ENCODE data around the gene AGAP1. TPM values are rescaled to one million over a fixed set of nuclear protein-coding genes. Genes with fewer than 3 reads are reported as not detected.

Gene AGAP1
- total RNA-seq, 3 donors from 2014 or later (not counting 1 experiment from before 2014, with no cell fraction given) = 42.0 to 56.4 (median 45.7) TPM

- Histone ChIP-seq H3K9me3 (ENCODE audit: control insufficient read depth, insufficient read depth, low read length) (no peaks in the 10 kb centered on the region), H3K36me3 (ENCODE audit: control insufficient read depth, insufficient read depth, low read length) (no peaks in the 10 kb centered on the region), H3K27ac (ENCODE audit: low read length) (no peak overlapping the region), H3K4me1 (ENCODE audit: control insufficient read depth, insufficient read depth, low read length) (no peaks in the 10 kb centered on the region), H3K4me3 (ENCODE audit: low read length) (no peak overlapping the region), H3K27me3 (ENCODE audit: control insufficient read depth, insufficient read depth, low read length) (no peaks in the 10 kb centered on the region)
- no peak overlapping the region for H3K27ac Mint-ChIP-seq
- intact Hi-C loops (cut with micrococcal nuclease) = no loop called here
- H3K4me1 Mint-ChIP-seq = peaks cover 0 to 6% of the 10 kb centered on the region in 2 donors
- no peaks in the 10 kb centered on the region for H3K36me3 Mint-ChIP-seq
- no peaks in the 10 kb centered on the region for H3K9me3 Mint-ChIP-seq
- ATAC-seq (no peak), DNase-seq (no peak)
- H3K4me3 Mint-ChIP-seq = no peak overlapping the region
- peaks cover 15 to 20% of the 10 kb centered on the region in 2 donors for H3K27me3 Mint-ChIP-seq (ENCODE audit: low read depth in 2 of 2)
- no peak for TF ChIP-seq CTCF (IDR thresholded peaks at IDR 0.05)
- WGBS (ENCODE audit: insufficient coverage) = 92% methylated on average over 23 of the region's 26 CpGs
Measured at GRCh38 chr2:235508371-235509160, 14.7 kb downstream of the AGAP1 start.

- no peak overlapping the region for H3K4me3 Mint-ChIP-seq
- H3K9me3 Mint-ChIP-seq = no peaks in the 10 kb centered on the region
- no peaks in the 10 kb centered on the region for H3K4me1 ChIP-seq (ENCODE audit: control insufficient read depth, insufficient read depth, low read length)
- H3K36me3 ChIP-seq (ENCODE audit: control insufficient read depth, insufficient read depth, low read length) = no peaks in the 10 kb centered on the region
- peaks cover 0 to 2% of the 10 kb centered on the region in 2 donors for H3K4me1 Mint-ChIP-seq
- no peak for TF ChIP-seq CTCF (IDR thresholded peaks at IDR 0.05)
- H3K27ac ChIP-seq (ENCODE audit: low read length) = no peak overlapping the region
- no peaks in the 10 kb centered on the region for H3K9me3 ChIP-seq (ENCODE audit: control insufficient read depth, insufficient read depth, low read length)
- no peak overlapping the region for H3K4me3 ChIP-seq (ENCODE audit: low read length)
- no peaks in the 10 kb centered on the region for H3K27me3 ChIP-seq (ENCODE audit: control insufficient read depth, insufficient read depth, low read length)
- peaks cover 3 to 10% of the 10 kb centered on the region in 2 donors for H3K27me3 Mint-ChIP-seq (ENCODE audit: low read depth in 2 of 2)
- no peak overlapping the region for H3K27ac Mint-ChIP-seq
- 91% methylated on average over 4 of the region's 4 CpGs for WGBS (ENCODE audit: insufficient coverage)
- ATAC-seq = no peak
- DNase-seq = no peak
- intact Hi-C loops (cut with micrococcal nuclease) = no loop called here
- H3K36me3 Mint-ChIP-seq = no peaks in the 10 kb centered on the region
Measured at GRCh38 chr2:235510318-235510717, 16.5 kb downstream of the AGAP1 start.

- H3K4me3 Mint-ChIP-seq = no peak overlapping the region
- DNase-seq (no peak), ATAC-seq (no peak)
- H3K36me3 ChIP-seq (ENCODE audit: control insufficient read depth, insufficient read depth, low read length) = no peaks in the 10 kb centered on the region
- peaks cover 0 to 7% of the 10 kb centered on the region in 2 donors for H3K27me3 Mint-ChIP-seq (ENCODE audit: low read depth in 2 of 2)
- no peak overlapping the region for H3K27ac ChIP-seq (ENCODE audit: low read length)
- no peaks in the 10 kb centered on the region for H3K4me1 Mint-ChIP-seq
- H3K9me3 Mint-ChIP-seq = no peaks in the 10 kb centered on the region
- H3K27me3 ChIP-seq (ENCODE audit: control insufficient read depth, insufficient read depth, low read length) = no peaks in the 10 kb centered on the region
- H3K27ac Mint-ChIP-seq = no peak overlapping the region
- TF ChIP-seq CTCF (IDR thresholded peaks at IDR 0.05) = no peak
- H3K9me3 ChIP-seq (ENCODE audit: control insufficient read depth, insufficient read depth, low read length) = no peaks in the 10 kb centered on the region
- intact Hi-C loops (cut with micrococcal nuclease) = no loop called here
- H3K4me1 ChIP-seq (ENCODE audit: control insufficient read depth, insufficient read depth, low read length) = no peaks in the 10 kb centered on the region
- H3K36me3 Mint-ChIP-seq = no peaks in the 10 kb centered on the region
- 63% methylated on average over 6 of the region's 7 CpGs for WGBS (ENCODE audit: insufficient coverage)
- no peak overlapping the region for H3K4me3 ChIP-seq (ENCODE audit: low read length)
Measured at GRCh38 chr2:235511187-235511661, 17.4 kb downstream of the AGAP1 start.

All from natural killer cell (primary cell).